ENCODE results near the gene ZNF784.
A peak's percentile ranks its signal among the peaks of the same experiment; 100 is the strongest.

The ZNF784 gene

GRCh38 chr19:55642153-55643002 is 18.0 kb upstream of the ZNF784 start:
- no peak for DNase-seq

- no peak for DNase-seq
Measured at GRCh38 chr19:55641426-55642152, 17.2 kb upstream of the ZNF784 start.

- DNase-seq, result peak; percentile 51
Measured at GRCh38 chr19:55640577-55641425, 16.4 kb upstream of the ZNF784 start, which contains the start of gene ZNF580. Gene ZNF580, plus strand, starts transcription at chr19:55641002. Its CDS starts 1,507 bp downstream, at chr19:55642509.

GRCh38 chr19:55640043-55640576 is 15.7 kb upstream of the ZNF784 start:
- peak; percentile 11 for DNase-seq

- DNase-seq, result no peak
Measured at GRCh38 chr19:55638864-55639359, 14.5 kb upstream of the ZNF784 start.

- no peak for DNase-seq
Measured at GRCh38 chr19:55637534-55637933, 13.2 kb upstream of the ZNF784 start.

- no peak for DNase-seq
Measured at GRCh38 chr19:55636723-55637122, 12.4 kb upstream of the ZNF784 start.

GRCh38 chr19:55635856-55636440 is 11.6 kb upstream of the ZNF784 start:
- DNase-seq, result no peak

GRCh38 chr19:55635334-55635717 is 11.0 kb upstream of the ZNF784 start:
- no peak for DNase-seq

GRCh38 chr19:55633861-55634260 is 9.5 kb upstream of the ZNF784 start:
- DNase-seq, result no peak

GRCh38 chr19:55632463-55632834 is 8.1 kb upstream of the ZNF784 start:
- DNase-seq, result peak; percentile 90

GRCh38 chr19:55626350-55626749 is 2.0 kb upstream of the ZNF784 start:
- no peak for DNase-seq

GRCh38 chr19:55625004-55625326 is 599 bp upstream of the ZNF784 start:
- DNase-seq, result no peak

GRCh38 chr19:55623561-55623960 is 805 bp downstream of the ZNF784 start:
- DNase-seq, result no peak

- no peak for DNase-seq
Measured at GRCh38 chr19:55623130-55623529, 1.2 kb downstream of the ZNF784 start.

- no peak for DNase-seq
Measured at GRCh38 chr19:55622242-55622969, 2.0 kb downstream of the ZNF784 start.

- DNase-seq, result no peak
Measured at GRCh38 chr19:55621673-55622231, 2.6 kb downstream of the ZNF784 start.

- no peak for DNase-seq
Measured at GRCh38 chr19:55621205-55621672, 3.1 kb downstream of the ZNF784 start.

GRCh38 chr19:55620410-55621204 is 3.8 kb downstream of the ZNF784 start:
- no peak for DNase-seq

- DNase-seq, result no peak
Measured at GRCh38 chr19:55619286-55619685, 5.1 kb downstream of the ZNF784 start.
